CD14-positive monocyte (primary cell): ENCODE measurements around the gene THSD7A. TPM values are rescaled to one million over a fixed set of nuclear protein-coding genes. Genes with fewer than 3 reads are reported as not detected.

Experiments used
- DNase-seq, 3 donors: peaks; one replicate each; pipeline ENCODE4 v3.0.0-alpha.2; 2011 to 2022
- H2AFZ ChIP-seq: 2 replicates; pipeline ENCODE4 v1.6.0; 2012; ENCODE audit warnings: mild to moderate bottlenecking, low read depth, low read length, inconsistent platforms; ENCODE audit not compliant: insufficient read depth, poor library complexity, severe bottlenecking
- H3K27ac ChIP-seq, 2 donors: 1 replicate in 1 of 2; 2 replicates in 1 of 2; pipeline ENCODE4 v1.5.1; 2012 to 2013; ENCODE audit warnings: low read length in 2 of 2, control low read depth in 1 of 2, inconsistent platforms in 1 of 2, low read depth in 1 of 2, mild to moderate bottlenecking in 1 of 2
- H3K27me3 ChIP-seq, 2 donors: one replicate each; pipeline versions ENCODE4 v1.6.0 to v1.6.1; 2011 to 2013; ENCODE audit warnings: low read length in 2 of 2; ENCODE audit not compliant: control insufficient read depth in 2 of 2, insufficient read depth in 2 of 2
- H3K36me3 ChIP-seq, 2 donors: replicated peaks in 1 of 2; 1 replicate in 1 of 2; 2 replicates in 1 of 2; pipeline versions ENCODE4 v1.5.1 to v1.6.1; 2012 to 2013; ENCODE audit warnings: low read length in 2 of 2, control low read depth in 1 of 2, inconsistent platforms in 1 of 2, mild to moderate bottlenecking in 1 of 2; ENCODE audit not compliant: insufficient read depth in 2 of 2, control insufficient read depth in 1 of 2
- H3K4me1 ChIP-seq, 2 donors: 1 replicate in 1 of 2; 2 replicates in 1 of 2; pipeline versions ENCODE4 v1.5.1 to v1.6.1; 2012 to 2013; ENCODE audit warnings: low read length in 2 of 2, control low read depth in 1 of 2, inconsistent platforms in 1 of 2, mild to moderate bottlenecking in 1 of 2, moderate library complexity in 1 of 2; ENCODE audit not compliant: insufficient read depth in 2 of 2, control insufficient read depth in 1 of 2
- H3K4me2 ChIP-seq: replicated peaks from 2 replicates; pipeline ENCODE3; 2012; ENCODE audit warnings: low read length, moderate library complexity, mild to moderate bottlenecking; ENCODE audit not compliant: poor library complexity, severe bottlenecking; ENCODE audit errors: extremely low read depth
- H3K4me3 ChIP-seq, 3 experiments: fragments of 200-600 bp in 1 of 3; sonication (generic) in 1 of 3; replicated peaks in 1 of 3; 1 replicate in 2 of 3; 2 replicates in 1 of 3; pipeline ENCODE4 v1.5.1; 2011 to 2013; ENCODE audit warnings: low read length in 3 of 3, mild to moderate bottlenecking in 3 of 3, control low read depth in 2 of 3, low read depth in 2 of 3, inconsistent platforms in 1 of 3, moderate library complexity in 1 of 3
- H3K79me2 ChIP-seq: 2 replicates; pipeline ENCODE4 v1.6.0; 2012; ENCODE audit warnings: mild to moderate bottlenecking, control low read depth, inconsistent platforms, low read length, moderate library complexity; ENCODE audit not compliant: insufficient read depth
- H3K9ac ChIP-seq: 2 replicates; pipeline ENCODE4 v1.6.0; 2017; ENCODE audit warnings: low read length, mild to moderate bottlenecking; ENCODE audit not compliant: insufficient read depth, poor library complexity, severe bottlenecking
- H3K9me3 ChIP-seq, 2 donors: replicated peaks in 1 of 2; 1 replicate in 1 of 2; 2 replicates in 1 of 2; pipeline versions ENCODE4 v1.5.1 to v1.6.1; 2012 to 2013; ENCODE audit warnings: low read length in 2 of 2, control low read depth in 1 of 2; ENCODE audit not compliant: control insufficient read depth in 1 of 2, insufficient read depth in 1 of 2
- H4K20me1 ChIP-seq: 2 replicates; pipeline ENCODE4 v1.6.0; 2012; ENCODE audit warnings: mild to moderate bottlenecking, low read length, control low read depth, moderate library complexity; ENCODE audit not compliant: insufficient read depth
- H3K27ac Mint-ChIP-seq, 7 donors: one replicate each; pipeline ENCODE4 v1.8.0; 2020; ENCODE audit warnings: mild to moderate bottlenecking in 7 of 7, mixed read lengths in 7 of 7, moderate library complexity in 6 of 7, inconsistent platforms in 2 of 7
- H3K27me3 Mint-ChIP-seq, 3 donors: one replicate each; pipeline ENCODE4 v1.8.0; 2021 to 2022; ENCODE audit warnings: low read depth in 3 of 3, mild to moderate bottlenecking in 3 of 3, mixed read lengths in 3 of 3, moderate library complexity in 3 of 3, inconsistent platforms in 1 of 3
- H3K36me3 Mint-ChIP-seq, 2 donors: one replicate each; pipeline ENCODE4 v1.8.0; 2020; ENCODE audit warnings: mixed read lengths in 2 of 2, inconsistent platforms in 1 of 2, mild to moderate bottlenecking in 1 of 2
- H3K4me1 Mint-ChIP-seq: one replicate; pipeline ENCODE4 v1.8.0; 2020; ENCODE audit warnings: mild to moderate bottlenecking, mixed read lengths
- H3K4me3 Mint-ChIP-seq, 2 donors: one replicate each; pipeline ENCODE4 v1.8.0; 2020; ENCODE audit warnings: mild to moderate bottlenecking in 2 of 2, mixed read lengths in 2 of 2, moderate library complexity in 1 of 2
- H3K9me3 Mint-ChIP-seq, 7 donors: one replicate each; pipeline ENCODE4 v1.8.0; 2020 to 2022; ENCODE audit warnings: mixed read lengths in 7 of 7, mild to moderate bottlenecking in 6 of 7, moderate library complexity in 6 of 7, inconsistent platforms in 2 of 7
- WGBS: methylation state at CpG from one replicate; pipeline ENCODE4 v1.1.5; 2013; ENCODE audit warnings: missing lambda C conversion rate; ENCODE audit not compliant: insufficient coverage; 5-methylcytosine and 5-hydroxymethylcytosine counted together
- intact Hi-C, 2 donors: fragments of 100-400 bp; cut with micrococcal nuclease; formaldehyde crosslinking; loops; one replicate each; pipeline versions ENCODE4 v1.15.0 to v1.15.1; 2023
- polyA plus RNA-seq, 3 donors: library from polyadenylated mRNA; depleted of rRNA in 1 of 3; unstranded in 2 of 3; stranded (reverse) in 1 of 3; fragments of 300-500 nt in 2 of 3; fragments of >200 nt in 1 of 3; fragmentation: Illumina TruSeq in 2 of 3; gene quantifications; 1 replicate in 2 of 3; 2 replicates in 1 of 3; pipeline ENCODE4 v1.2.3, GENCODE V29; 2012 to 2021
- TF ChIP-seq, protein P1 (sequence below): fragments of 200-600 bp; IDR thresholded peaks from one replicate; pipeline ENCODE4 v1.8.0; 2022; ENCODE audit warnings: antibody characterized with exemption, mild to moderate bottlenecking

THSD7A gene
- polyA plus RNA-seq, 3 donors = under 0.01 TPM; not detected in 2

DNA sequence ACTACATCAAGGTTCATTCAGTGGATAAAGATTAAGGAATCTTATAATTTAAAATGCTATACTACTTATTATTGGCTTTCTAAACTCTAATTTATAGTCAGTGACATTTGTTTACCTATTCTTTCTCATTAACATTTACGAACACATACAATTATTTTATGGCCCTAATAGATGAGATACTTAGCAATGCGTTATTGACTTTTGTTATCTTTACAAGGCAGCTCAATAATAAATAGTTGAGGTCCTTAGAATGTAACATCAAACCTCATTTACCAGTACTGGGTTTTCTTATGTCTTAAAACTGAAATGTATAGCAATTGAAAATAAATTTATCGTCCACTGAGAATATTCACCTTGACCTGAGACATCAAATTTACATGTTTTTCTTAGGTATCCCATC lies 89.0 kb downstream of the THSD7A start:
- Histone ChIP-seq H3K27me3 (no peaks in the 10 kb centered on the region), H3K36me3 (no peaks in the 10 kb centered on the region), H3K4me1 (no peaks in the 10 kb centered on the region), H3K9ac (no peak overlapping the region), H3K79me2 (no peaks in the 10 kb centered on the region), H3K9me3 (no peaks in the 10 kb centered on the region), H4K20me1 (no peaks in the 10 kb centered on the region), H3K4me3 (no peak overlapping the region), H3K4me2 (no peak overlapping the region), H2AFZ (no peak overlapping the region), H3K27ac (no peak overlapping the region)
- no peaks in the 10 kb centered on the region for H3K27me3 Mint-ChIP-seq
- peaks cover 0 to 8% (median 4%) of the 10 kb centered on the region in 7 donors for H3K9me3 Mint-ChIP-seq
- H3K27ac Mint-ChIP-seq = no peak overlapping the region
- H3K36me3 Mint-ChIP-seq = no peaks in the 10 kb centered on the region
- TF ChIP-seq, protein P1, sequence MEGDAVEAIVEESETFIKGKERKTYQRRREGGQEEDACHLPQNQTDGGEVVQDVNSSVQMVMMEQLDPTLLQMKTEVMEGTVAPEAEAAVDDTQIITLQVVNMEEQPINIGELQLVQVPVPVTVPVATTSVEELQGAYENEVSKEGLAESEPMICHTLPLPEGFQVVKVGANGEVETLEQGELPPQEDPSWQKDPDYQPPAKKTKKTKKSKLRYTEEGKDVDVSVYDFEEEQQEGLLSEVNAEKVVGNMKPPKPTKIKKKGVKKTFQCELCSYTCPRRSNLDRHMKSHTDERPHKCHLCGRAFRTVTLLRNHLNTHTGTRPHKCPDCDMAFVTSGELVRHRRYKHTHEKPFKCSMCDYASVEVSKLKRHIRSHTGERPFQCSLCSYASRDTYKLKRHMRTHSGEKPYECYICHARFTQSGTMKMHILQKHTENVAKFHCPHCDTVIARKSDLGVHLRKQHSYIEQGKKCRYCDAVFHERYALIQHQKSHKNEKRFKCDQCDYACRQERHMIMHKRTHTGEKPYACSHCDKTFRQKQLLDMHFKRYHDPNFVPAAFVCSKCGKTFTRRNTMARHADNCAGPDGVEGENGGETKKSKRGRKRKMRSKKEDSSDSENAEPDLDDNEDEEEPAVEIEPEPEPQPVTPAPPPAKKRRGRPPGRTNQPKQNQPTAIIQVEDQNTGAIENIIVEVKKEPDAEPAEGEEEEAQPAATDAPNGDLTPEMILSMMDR = no peak
- H3K4me3 Mint-ChIP-seq = no peak overlapping the region
- WGBS = no CpG with 5 or more reads among the region's 3 CpGs
- no peak for DNase-seq
- intact Hi-C loops = no loop called here
- no peaks in the 10 kb centered on the region for H3K4me1 Mint-ChIP-seq

DNA sequence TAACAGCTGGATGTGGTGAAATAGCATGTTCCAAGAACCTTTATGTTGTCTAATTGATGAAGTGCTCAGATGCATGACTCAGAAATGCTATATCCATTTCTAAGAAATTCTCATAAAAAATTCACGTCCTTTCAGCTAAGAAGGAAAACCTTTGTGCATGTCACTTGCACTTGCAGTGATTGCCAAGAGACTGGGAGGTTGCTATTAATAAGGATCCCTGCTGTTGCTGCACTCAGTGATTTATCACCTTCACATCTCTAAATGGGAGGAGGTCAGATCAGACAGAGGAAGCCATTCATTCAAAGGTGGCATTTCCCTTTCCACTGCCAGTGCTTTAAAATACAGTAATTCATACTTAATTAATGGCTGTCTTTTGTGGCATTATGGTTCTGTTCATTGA lies 89.5 kb downstream of the THSD7A start:
- no CpG with 5 or more reads among the region's 1 CpG for WGBS
- intact Hi-C loops = no loop called here
- TF ChIP-seq, protein P1 = no peak

More for the DNA sequence above, 89.5 kb downstream of the THSD7A start:
- no peaks in the 10 kb centered on the region for H3K9me3 ChIP-seq
- no peaks in the 10 kb centered on the region for H3K27me3 Mint-ChIP-seq
- H4K20me1 ChIP-seq = no peaks in the 10 kb centered on the region
- no peaks in the 10 kb centered on the region for H3K36me3 ChIP-seq
- H3K79me2 ChIP-seq = no peaks in the 10 kb centered on the region
- no peak overlapping the region for H3K4me3 Mint-ChIP-seq
- H2AFZ ChIP-seq = no peak overlapping the region
- H3K9ac ChIP-seq = no peak overlapping the region
- no peaks in the 10 kb centered on the region for H3K4me1 Mint-ChIP-seq
- no peak overlapping the region for H3K4me3 ChIP-seq
- H3K36me3 Mint-ChIP-seq = no peaks in the 10 kb centered on the region
- no peak overlapping the region for H3K27ac ChIP-seq
- H3K9me3 Mint-ChIP-seq = peaks cover 0 to 8% (median 4%) of the 10 kb centered on the region in 7 donors
- H3K27me3 ChIP-seq = no peaks in the 10 kb centered on the region
- H3K27ac Mint-ChIP-seq = no peak overlapping the region
- no peaks in the 10 kb centered on the region for H3K4me1 ChIP-seq
- H3K4me2 ChIP-seq = no peak overlapping the region
- DNase-seq = no peak
